ENCODE results near the gene LCMT1. TPM values are rescaled to one million over a fixed set of nuclear protein-coding genes. Genes with fewer than 3 reads are reported as not detected.

LCMT1 gene
- polyA plus RNA-seq, 3 donors, result 27.2 to 34.2 (median 33.1) TPM

DNA sequence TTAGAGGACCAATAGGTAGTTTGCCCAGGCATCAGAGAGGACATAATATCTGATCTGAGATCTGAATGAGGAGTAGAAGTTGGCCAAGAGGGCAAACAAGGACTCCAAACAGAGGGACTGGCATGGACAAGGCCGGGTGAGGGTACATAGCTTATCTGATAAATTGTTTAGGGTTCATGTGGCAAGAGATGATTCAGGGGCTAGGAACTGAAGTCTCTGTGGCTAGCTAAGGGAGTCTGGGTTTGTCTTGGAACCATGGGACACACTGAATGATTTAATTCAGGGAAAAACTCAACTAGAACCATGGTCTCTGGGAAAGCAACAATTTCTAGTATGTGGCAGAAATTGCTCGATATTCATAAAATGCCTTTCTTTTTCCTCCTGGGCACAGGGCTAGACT, 101.1 kb downstream of the LCMT1 start:
- H4K20me1 ChIP-seq (ENCODE audit: insufficient read depth, low read length), result no peaks in the 10 kb centered on the region
- no peak for DNase-seq
- intact Hi-C loops (cut with micrococcal nuclease), result no loop called here
- peaks cover 2% of the 10 kb centered on the region for H3K4me1 Mint-ChIP-seq
- H3K9me3 Mint-ChIP-seq, result no peaks in the 10 kb centered on the region
- H3K27ac ChIP-seq (ENCODE audit: low read depth in 1 of 2, low read length in 2 of 2), result no peak overlapping the region
- H3K27ac Mint-ChIP-seq, result no peak overlapping the region
- H3K36me3 ChIP-seq (replicated peaks in 1 of 2; ENCODE audit: control insufficient read depth in 1 of 2, insufficient read depth in 2 of 2, low read length in 2 of 2), result no peaks in the 10 kb centered on the region
- no peaks in the 10 kb centered on the region for H3K79me2 ChIP-seq (ENCODE audit: insufficient read depth, low read length)
- peaks cover 0 to 4% (median 0%) of the 10 kb centered on the region in 3 donors for H3K27me3 Mint-ChIP-seq (ENCODE audit: low read depth in 3 of 3)
- H3K27me3 ChIP-seq (ENCODE audit: control insufficient read depth in 2 of 2, insufficient read depth in 2 of 2, low read length in 2 of 2), result no peaks in the 10 kb centered on the region
- no peak overlapping the region for H3K9ac ChIP-seq (ENCODE audit: insufficient read depth, low read length, poor library complexity, severe bottlenecking)
- H3K9me3 ChIP-seq (replicated peaks in 1 of 2; ENCODE audit: control insufficient read depth in 1 of 2, insufficient read depth in 1 of 2, low read length in 2 of 2), result no peaks in the 10 kb centered on the region
- TF ChIP-seq, protein P1, sequence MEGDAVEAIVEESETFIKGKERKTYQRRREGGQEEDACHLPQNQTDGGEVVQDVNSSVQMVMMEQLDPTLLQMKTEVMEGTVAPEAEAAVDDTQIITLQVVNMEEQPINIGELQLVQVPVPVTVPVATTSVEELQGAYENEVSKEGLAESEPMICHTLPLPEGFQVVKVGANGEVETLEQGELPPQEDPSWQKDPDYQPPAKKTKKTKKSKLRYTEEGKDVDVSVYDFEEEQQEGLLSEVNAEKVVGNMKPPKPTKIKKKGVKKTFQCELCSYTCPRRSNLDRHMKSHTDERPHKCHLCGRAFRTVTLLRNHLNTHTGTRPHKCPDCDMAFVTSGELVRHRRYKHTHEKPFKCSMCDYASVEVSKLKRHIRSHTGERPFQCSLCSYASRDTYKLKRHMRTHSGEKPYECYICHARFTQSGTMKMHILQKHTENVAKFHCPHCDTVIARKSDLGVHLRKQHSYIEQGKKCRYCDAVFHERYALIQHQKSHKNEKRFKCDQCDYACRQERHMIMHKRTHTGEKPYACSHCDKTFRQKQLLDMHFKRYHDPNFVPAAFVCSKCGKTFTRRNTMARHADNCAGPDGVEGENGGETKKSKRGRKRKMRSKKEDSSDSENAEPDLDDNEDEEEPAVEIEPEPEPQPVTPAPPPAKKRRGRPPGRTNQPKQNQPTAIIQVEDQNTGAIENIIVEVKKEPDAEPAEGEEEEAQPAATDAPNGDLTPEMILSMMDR (IDR thresholded peaks at IDR 0.05), result no peak
- no peaks in the 10 kb centered on the region for H3K4me1 ChIP-seq (ENCODE audit: control insufficient read depth in 1 of 2, insufficient read depth in 2 of 2, low read length in 2 of 2)
- WGBS (ENCODE audit: insufficient coverage), result 86% methylated on average over 1 of the region's 2 CpGs
- no peak overlapping the region for H3K4me2 ChIP-seq (replicated peaks; ENCODE audit: extremely low read depth, low read length, poor library complexity, severe bottlenecking)
- no peaks in the 10 kb centered on the region for H3K36me3 Mint-ChIP-seq
- no peak overlapping the region for H3K4me3 ChIP-seq (replicated peaks in 1 of 3; ENCODE audit: low read depth in 2 of 3, low read length in 3 of 3)
- no peak overlapping the region for H3K4me3 Mint-ChIP-seq
- H2AFZ ChIP-seq (ENCODE audit: insufficient read depth, low read depth, low read length, poor library complexity, severe bottlenecking), result no peak overlapping the region

DNA sequence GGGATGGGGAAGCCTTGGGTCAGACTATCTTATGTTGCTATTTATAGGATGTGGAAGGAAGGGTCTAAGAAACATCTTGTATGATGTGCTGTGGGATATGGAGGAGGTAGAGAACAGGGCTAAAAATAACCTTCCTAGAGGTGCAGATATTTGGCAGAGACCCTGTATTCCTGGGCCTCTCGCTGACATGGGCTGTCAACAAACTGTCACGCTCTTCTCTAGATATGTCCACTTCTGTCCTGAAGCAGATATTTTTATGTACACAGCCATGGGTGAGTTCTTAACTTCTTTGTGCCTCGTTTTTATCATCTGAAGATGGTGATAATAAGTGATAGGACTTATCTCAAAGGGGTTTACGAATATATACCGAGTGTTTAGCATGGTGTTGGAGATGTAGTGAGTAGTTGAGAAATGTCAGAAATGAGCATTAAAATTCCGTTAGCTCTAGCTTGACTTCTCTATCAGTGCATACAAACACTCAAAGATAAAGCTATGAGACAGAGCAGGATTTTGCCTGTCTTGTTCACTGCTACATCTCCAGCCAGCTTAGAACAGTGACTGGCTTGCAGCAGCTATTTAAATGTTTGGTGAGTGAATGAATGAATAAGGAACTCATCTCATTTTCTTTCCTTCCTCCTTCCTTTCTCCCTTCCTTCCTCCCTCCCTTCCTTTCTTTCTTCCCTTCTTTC, 102.3 kb downstream of the LCMT1 start:
- intact Hi-C loops (cut with micrococcal nuclease), result no loop called here
- no peak overlapping the region for H3K27ac Mint-ChIP-seq

More for the DNA sequence above, 102.3 kb downstream of the LCMT1 start:
- no peak overlapping the region for H3K4me3 Mint-ChIP-seq
- Histone ChIP-seq H3K4me1 (ENCODE audit: control insufficient read depth in 1 of 2, insufficient read depth in 2 of 2, low read length in 2 of 2) (no peaks in the 10 kb centered on the region), H4K20me1 (ENCODE audit: insufficient read depth, low read length) (no peaks in the 10 kb centered on the region), H3K27ac (ENCODE audit: low read depth in 1 of 2, low read length in 2 of 2) (no peak overlapping the region), H3K27me3 (ENCODE audit: control insufficient read depth in 2 of 2, insufficient read depth in 2 of 2, low read length in 2 of 2) (no peaks in the 10 kb centered on the region), H3K4me2 (replicated peaks; ENCODE audit: extremely low read depth, low read length, poor library complexity, severe bottlenecking) (no peak overlapping the region), H3K36me3 (replicated peaks in 1 of 2; ENCODE audit: control insufficient read depth in 1 of 2, insufficient read depth in 2 of 2, low read length in 2 of 2) (no peaks in the 10 kb centered on the region), H3K9me3 (replicated peaks in 1 of 2; ENCODE audit: control insufficient read depth in 1 of 2, insufficient read depth in 1 of 2, low read length in 2 of 2) (no peaks in the 10 kb centered on the region), H3K9ac (ENCODE audit: insufficient read depth, low read length, poor library complexity, severe bottlenecking) (no peak overlapping the region), H3K79me2 (ENCODE audit: insufficient read depth, low read length) (no peaks in the 10 kb centered on the region), H2AFZ (ENCODE audit: insufficient read depth, low read depth, low read length, poor library complexity, severe bottlenecking) (no peak overlapping the region), H3K4me3 (replicated peaks in 1 of 3; ENCODE audit: low read depth in 2 of 3, low read length in 3 of 3) (no peak overlapping the region)
- H3K36me3 Mint-ChIP-seq, result no peaks in the 10 kb centered on the region
- peaks cover 2% of the 10 kb centered on the region for H3K4me1 Mint-ChIP-seq
- TF ChIP-seq, protein P1 (IDR thresholded peaks at IDR 0.05), result no peak
- peaks cover 0 to 4% (median 0%) of the 10 kb centered on the region in 3 donors for H3K27me3 Mint-ChIP-seq (ENCODE audit: low read depth in 3 of 3)
- WGBS (ENCODE audit: insufficient coverage), result 50% methylated on average over 1 of the region's 6 CpGs
- no peaks in the 10 kb centered on the region for H3K9me3 Mint-ChIP-seq
- no peak for DNase-seq

Measured in CD14-positive monocyte (primary cell).